Measurements from ENCODE around the gene CHST14.

GRCh38 chr15:40448354-40448753 is 22.4 kb upstream of the CHST14 start:
- TF ChIP-seq CTCF (IDR thresholded peaks at IDR 0.05) (no peak), POLR2A (IDR thresholded peaks at IDR 0.05) (no peak)
